NCI-H146 treated with DMSO at 0.1 percent for 48 hours (cell line): ENCODE results near the gene LRFN4.

Experiments used
- DNase-seq: peaks from one replicate; lab custom pipeline; 2025; ENCODE audit not compliant: unreplicated experiment; lab: John Stamatoyannopoulos, UW

Gene LRFN4

GRCh38 chr11:66870131-66870530 lies 13.3 kb downstream of the LRFN4 start:
- DNase-seq, result no peak

- no peak for DNase-seq
Observed at GRCh38 chr11:66870616-66871520, 14.0 kb downstream of the LRFN4 start.

- no peak for DNase-seq
Observed at GRCh38 chr11:66871521-66871901, 14.6 kb downstream of the LRFN4 start.

GRCh38 chr11:66874232-66874631 lies 17.4 kb downstream of the LRFN4 start:
- no peak for DNase-seq

GRCh38 chr11:66875378-66875777 lies 18.5 kb downstream of the LRFN4 start:
- no peak for DNase-seq

- no peak for DNase-seq
Observed at GRCh38 chr11:66877588-66878385, 20.9 kb downstream of the LRFN4 start.

GRCh38 chr11:66878474-66878873 lies 21.6 kb downstream of the LRFN4 start:
- DNase-seq, result no peak

- no peak for DNase-seq
Observed at GRCh38 chr11:66879000-66879399, 22.1 kb downstream of the LRFN4 start.

GRCh38 chr11:66879583-66879982 lies 22.7 kb downstream of the LRFN4 start:
- DNase-seq, result no peak

- DNase-seq, result no peak
Observed at GRCh38 chr11:66879999-66880398, 23.1 kb downstream of the LRFN4 start.

GRCh38 chr11:66880496-66881450 lies 23.9 kb downstream of the LRFN4 start:
- peak; percentile 32 for DNase-seq

- DNase-seq, result no peak
Observed at GRCh38 chr11:66881451-66881835, 24.6 kb downstream of the LRFN4 start.

GRCh38 chr11:66881927-66882452 lies 25.1 kb downstream of the LRFN4 start:
- no peak for DNase-seq

GRCh38 chr11:66882561-66883015 lies 25.7 kb downstream of the LRFN4 start:
- DNase-seq, result no peak

GRCh38 chr11:66883016-66883965 lies 26.4 kb downstream of the LRFN4 start:
- peak; percentile 43 for DNase-seq

GRCh38 chr11:66884443-66884842 lies 27.6 kb downstream of the LRFN4 start:
- no peak for DNase-seq

- no peak for DNase-seq
Observed at GRCh38 chr11:66885469-66885868, 28.6 kb downstream of the LRFN4 start.

GRCh38 chr11:66885950-66886440 lies 29.1 kb downstream of the LRFN4 start:
- no peak for DNase-seq

GRCh38 chr11:66886671-66887221 lies 29.9 kb downstream of the LRFN4 start:
- no peak for DNase-seq
